HG02885 (cell line): ENCODE measurements around the gene TBC1D14.
"Not testable (repeated sequence)": the region's sequence is repeated elsewhere in the genome, so short reads cannot be mapped to it uniquely, and the experiment has no call there.

Experiments used
- ATAC-seq: cut with Tn5 transposase; IDR thresholded peaks from one replicate; pipeline ENCODE4 v1.9.1; 2021; ENCODE audit warnings: mild to moderate bottlenecking; ENCODE audit not compliant: unreplicated experiment, poor library complexity

Gene TBC1D14

GRCh38 chr4:7068279-7068842 is 158.7 kb downstream of the TBC1D14 start:
- peak; percentile 21 for ATAC-seq

GRCh38 chr4:7068883-7069282 is 159.3 kb downstream of the TBC1D14 start:
- ATAC-seq, result no peak

GRCh38 chr4:7070729-7071511 is 161.3 kb downstream of the TBC1D14 start:
- peak; percentile 31 for ATAC-seq

DNA sequence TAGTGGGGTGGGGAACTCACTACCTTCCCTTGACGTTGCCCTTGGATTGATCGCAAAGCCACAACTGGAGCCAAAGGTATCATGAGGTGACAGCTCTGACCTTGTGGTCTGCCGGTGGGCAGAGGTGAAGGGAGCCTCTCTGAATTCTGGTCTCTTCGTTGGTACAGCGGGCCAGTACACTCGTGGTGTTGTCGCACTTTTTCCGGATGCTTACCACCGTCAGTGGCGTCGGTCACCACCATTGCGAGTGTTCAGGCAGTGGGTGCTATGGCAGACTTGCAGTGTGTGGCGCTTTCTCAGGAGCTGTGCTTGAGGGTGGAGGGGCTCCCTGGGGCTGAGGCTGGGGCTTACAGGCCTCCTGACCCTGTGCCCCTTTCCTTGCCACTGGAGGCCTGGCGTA is 163.4 kb downstream of the TBC1D14 start:
- no peak for ATAC-seq

DNA sequence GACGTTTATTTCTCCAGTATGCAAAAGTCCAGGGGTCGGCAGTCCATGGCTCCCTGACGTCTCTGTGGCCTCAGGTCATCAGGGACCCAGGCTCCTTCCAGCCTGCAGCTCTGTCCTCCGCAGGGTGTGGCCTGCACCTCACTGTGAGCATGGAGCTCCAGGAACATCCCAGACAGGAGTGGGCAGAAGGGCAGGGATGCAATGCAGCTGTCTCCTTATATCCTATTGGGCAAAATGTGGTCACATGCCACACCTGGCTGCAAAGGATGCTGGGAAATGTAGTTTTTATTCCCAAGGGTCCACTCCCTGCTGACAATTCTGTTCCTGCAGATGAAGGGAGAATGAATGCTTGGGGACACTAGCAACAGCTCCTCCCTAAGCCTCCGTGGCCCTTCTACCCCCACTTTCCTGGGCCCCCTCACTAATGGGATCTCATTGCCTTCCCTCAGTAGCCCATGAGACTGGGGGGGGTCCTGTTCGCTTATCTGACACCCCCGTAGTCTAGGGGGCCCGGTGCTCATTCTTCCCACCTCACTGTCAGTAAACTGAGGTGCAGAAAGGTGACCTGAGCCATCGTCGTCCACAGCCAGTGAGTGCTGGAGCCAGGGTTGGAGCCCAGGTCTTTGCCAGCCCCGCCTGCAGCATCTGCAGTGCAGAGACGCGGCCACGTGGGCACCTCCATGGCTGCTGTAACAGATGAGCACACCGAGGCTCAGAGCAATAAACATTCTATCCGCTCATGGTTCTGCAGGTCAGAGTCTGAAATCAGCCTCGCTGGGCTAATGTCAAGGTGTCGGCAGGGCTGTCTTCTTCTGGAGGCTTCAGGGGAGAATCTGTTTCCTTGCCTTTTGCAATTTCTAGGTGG is 164.1 kb downstream of the TBC1D14 start:
- ATAC-seq, result no peak

GRCh38 chr4:7074426-7074825 is 164.8 kb downstream of the TBC1D14 start:
- no peak for ATAC-seq

DNA sequence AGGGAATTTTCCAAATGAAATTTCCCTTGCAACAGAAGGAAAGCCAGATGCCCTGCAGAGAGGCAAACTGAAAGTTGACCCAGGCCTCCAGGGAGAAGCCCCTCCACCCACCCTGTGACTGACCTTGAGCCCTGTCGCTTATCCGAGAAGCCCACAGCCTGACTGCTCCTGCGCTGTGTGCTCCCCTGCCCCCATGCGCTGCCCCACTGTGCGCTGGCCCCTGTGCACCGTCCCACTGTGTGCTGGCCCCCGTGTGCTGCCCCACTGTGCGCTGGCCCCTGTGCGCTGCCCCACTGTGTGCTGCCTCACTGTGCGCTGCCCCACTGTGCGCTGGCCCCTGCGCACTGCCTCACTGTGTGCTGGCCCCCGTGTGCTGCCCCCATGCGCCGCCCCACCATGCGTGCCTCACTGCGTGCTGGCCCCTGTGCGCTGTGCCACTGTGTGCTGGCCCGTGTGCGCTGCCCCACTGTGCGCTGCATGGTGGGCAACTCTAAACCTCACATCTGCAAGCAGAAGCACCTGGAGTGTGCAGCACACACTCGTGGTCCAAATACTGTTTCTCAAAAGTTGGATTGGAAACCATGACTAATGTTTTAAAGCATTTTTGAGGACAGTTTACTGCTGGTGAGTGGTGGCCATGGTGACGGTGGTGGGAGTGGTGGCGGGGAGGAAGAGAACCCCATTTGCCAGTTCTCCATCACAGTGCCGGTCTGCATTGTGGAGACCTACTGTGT is 166.5 kb downstream of the TBC1D14 start:
- no peak for ATAC-seq

DNA sequence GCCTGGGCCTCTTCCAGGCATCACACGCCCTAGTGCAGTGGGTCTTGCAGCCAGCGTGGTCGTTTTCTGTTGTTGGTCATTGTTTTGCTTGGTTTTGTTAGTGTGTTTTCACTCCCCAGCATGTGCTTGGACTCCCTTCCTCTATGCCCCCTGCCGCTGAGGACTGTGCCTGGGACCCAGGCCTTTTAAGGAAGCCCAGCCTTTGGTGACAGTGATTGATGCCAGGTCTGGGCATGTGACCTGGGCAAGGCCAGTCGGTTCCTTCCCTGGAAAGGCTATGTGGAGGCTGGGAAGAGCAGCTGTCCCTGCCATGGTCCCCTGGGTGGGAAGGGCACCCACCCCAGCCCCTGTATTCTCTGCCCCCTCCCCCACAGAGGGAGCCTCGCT is 167.1 kb downstream of the TBC1D14 start:
- ATAC-seq, result no peak

DNA sequence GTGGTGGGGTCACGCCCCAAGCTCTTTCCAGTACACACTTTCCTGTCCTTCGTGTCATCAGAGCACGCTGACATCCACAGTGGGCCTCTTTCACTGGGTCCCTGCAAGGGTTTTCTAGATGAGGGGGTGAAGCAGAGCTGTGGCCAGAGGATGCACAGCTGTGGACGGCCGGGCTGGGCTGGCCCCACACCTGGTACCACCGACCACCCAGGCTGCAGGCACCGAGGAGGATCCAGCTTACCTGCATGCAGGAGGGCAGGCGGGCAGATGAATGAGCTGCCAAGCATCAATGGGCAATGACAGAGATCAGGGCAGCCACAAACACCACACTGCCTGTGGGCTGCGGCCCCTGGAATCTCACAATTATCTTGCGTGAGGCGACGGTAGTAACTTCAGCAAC is 167.7 kb downstream of the TBC1D14 start:
- no peak for ATAC-seq

DNA sequence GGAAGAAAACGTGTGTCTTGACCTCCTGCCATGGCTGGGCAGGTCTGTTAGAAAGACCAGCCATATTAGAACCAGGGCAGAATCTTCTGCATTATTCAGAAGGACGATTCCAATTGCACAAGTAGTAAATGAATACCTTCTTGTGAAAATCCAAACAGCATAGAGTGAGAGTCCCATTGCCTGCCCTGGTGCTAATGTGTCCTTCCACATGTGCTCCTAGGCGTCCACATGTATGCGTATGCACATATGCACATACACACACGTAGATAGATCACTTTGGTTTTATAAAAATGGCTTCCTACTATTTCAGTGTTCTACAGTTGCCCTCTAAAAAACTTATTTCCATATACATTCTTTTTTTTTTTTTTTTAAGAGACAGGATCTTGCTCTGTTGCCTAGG is 168.4 kb downstream of the TBC1D14 start:
- no peak for ATAC-seq

DNA sequence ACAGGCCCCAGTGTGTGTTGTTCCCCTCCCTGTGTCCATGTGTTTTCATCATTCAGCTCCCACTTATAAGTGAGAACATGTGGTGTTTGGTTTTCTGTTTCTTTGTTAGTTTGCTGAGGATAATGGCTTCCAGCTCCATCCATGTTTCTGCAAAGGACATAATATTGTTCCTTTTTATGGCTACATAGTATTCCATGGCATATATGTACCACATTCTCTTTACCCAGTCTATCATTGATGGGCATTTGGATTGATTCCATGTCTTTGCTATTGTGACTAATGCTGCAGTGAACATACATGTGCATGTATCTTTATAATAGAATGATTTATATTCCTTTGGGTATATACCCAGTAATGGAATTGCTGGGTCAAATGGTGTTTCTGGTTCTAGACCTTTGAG is 169.9 kb downstream of the TBC1D14 start:
- not testable (repeated sequence) for ATAC-seq

DNA sequence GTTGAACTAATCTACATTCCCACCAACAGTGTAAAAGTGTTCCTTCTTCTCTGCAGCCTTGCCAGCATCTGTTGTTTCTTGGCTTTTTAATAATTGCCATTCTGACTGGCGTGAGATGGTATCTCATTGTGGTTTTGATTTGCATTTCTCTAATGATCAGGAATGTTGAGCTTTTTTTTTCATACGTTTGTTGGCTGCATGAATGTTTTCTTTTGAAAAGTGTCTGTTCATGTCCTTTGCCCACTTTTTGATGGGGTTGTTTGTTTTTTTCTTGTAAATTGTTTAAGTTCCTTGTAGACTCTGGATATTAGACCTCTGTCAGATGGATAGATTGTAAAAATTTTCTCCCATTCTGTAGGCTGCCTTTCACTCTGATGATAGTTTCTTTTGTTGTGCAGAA is 170.3 kb downstream of the TBC1D14 start:
- not testable (repeated sequence) for ATAC-seq
